Measurements from ENCODE around the gene GFOD1. TPM values are rescaled to one million over a fixed set of nuclear protein-coding genes. Genes with fewer than 3 reads are reported as not detected.
"Not testable (repeated sequence)": the region's sequence is repeated elsewhere in the genome, so short reads cannot be mapped to it uniquely, and the experiment has no call there.

Gene GFOD1
- polyA plus RNA-seq, 3 donors = 1.5 to 1.9 (median 1.5) TPM

DNA sequence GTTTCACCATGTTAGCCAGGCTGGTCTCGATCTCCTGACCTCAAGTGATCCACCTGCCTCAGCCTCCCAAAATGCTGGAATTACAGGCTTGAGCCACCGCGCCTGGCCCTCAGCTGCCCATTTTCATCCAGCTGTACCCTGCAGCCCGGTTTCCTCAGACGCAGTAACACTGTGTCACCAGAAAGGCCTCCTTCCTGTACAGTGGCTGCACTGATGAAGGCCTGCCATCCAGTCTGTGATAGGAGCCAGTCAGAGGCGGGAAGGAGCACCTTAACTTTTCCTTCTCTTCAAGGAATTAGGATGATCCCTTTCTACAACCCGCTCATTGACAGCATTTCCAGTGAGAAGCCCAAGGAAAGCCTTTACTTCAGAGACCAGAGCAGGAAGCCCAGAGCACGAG lies 75.9 kb downstream of the GFOD1 start:
- DNase-seq (ENCODE audit: low read depth in 3 of 3, low spot score in 2 of 3) = no peak

DNA sequence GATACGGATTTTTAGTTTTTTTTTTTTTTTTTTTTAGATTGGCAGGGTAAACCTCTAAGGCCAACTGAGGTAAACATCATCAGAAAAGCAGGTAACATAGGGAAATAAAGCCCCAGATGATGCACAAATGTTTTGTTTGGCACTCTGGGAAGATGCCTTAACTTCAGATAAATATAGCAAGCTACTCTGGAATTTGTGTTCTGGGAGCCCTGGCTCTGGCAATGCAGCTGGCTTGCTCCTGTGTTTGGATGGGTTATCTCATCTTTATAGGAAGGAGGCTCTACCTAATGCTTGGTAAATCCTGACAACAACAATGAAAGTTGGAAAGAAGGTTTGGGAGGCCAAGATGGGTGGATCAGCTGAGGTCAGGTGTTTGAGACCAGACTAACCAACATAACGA lies 77.4 kb downstream of the GFOD1 start:
- DNase-seq (ENCODE audit: low read depth in 3 of 3, low spot score in 2 of 3) = no peak

DNA sequence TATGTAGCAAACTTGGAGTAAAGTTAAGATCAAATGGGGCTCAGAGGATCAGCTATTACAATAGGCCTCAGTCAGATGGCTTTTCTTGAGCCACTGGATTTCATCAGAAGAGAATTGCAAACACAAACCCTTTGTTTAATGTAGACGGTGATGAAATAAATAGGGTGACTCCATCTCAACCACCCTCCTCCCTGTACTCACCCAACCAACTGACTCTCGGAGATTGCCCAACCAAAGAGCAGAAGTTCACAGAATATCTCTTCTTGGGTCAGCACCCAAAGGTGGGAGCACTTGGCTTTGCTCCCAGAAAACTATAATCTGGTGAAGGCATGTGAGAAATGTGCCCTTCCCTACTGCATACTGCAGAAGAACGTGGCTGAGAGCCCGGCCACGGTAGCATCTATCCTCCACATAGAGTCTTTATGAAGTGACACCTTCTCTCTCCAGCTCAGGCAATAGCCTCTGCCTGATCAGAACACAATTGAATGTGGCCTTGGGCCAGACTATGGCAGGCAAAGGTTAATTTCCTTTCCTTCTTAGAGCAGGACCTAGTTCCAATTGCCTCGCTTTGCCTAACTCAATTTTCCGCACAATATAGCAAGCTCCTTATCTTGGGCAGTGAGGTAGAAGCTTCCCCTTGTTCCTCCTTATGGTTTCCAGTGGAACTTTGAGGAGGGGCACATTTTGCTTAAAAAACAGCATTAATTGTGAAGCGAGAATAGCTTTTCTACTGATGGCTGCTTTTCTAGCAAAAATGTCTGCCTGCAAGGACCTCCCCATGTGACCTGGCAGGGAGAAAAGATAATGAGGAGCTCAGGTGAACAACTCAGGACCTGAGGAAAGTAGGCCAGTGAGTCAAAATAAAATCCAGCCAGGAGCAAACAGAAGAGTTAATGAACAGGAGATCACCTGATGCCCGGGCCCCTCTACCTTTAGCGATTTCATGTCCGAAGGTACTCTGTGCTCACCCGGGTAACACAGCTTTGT lies 79.4 kb downstream of the GFOD1 start:
- no peak for DNase-seq (ENCODE audit: low read depth in 3 of 3, low spot score in 2 of 3)

DNA sequence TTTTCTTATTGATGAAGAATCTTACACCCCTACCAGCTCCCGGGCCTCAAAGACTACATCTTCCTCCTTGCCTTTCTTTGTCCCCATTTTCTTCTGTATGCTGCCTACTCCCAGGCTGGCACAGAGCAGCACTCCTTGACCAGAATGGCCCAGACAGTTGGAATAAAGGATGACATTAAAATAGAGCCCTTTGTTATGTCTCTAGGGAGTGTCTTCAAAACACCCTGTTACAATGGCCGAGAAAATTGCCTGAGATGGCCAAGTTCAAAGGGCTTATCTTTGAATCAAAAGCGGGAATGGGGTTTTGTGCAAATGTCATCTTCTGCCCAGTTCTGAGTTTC lies 80.1 kb downstream of the GFOD1 start:
- no peak for DNase-seq (ENCODE audit: low read depth in 3 of 3, low spot score in 2 of 3)

DNA sequence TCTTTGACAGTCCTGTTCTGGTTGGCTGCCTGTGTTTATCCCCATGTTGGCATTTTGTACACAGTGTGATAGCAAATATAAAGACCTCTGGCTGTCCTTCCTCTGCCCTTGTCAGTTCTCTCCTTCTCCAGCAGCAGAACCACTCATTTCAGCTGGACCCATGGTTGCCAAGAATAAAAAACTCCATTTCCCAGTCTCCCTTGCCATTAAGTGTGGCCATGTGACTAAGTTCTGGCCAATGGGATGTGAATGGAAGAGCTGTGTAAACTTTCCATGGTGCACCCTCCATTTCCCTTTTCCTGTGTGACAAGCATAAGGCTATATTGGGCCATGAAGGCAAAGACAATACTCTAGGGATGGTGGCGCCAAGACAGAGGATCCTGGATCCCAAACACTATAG lies 80.6 kb downstream of the GFOD1 start:
- no peak for DNase-seq (ENCODE audit: low read depth in 3 of 3, low spot score in 2 of 3)

DNA sequence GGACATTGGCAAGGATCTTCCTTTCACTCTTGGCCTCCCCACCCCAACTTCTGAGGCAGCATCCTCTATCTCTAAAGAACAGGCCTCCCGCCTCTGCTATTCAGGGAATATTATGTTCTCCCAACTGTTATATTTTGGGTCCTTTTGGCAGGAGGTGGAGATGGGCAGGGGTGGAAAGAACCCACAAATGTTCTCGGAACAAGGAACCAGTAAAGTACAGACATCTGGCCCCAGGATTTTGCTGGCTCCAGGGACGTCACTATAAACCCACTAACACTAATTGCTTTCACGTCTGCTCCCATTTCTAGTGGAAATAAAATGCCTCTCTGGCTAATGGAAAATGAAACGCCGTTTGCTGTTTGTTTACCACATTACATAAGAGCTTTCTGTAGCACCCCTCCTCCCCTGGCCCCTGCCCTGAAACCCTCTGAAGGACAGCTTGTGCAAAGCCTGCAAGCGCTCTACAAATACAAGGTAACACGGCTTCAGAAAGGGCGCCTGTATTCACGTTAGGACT lies 81.4 kb downstream of the GFOD1 start:
- no peak for DNase-seq (ENCODE audit: low read depth in 3 of 3, low spot score in 2 of 3)

DNA sequence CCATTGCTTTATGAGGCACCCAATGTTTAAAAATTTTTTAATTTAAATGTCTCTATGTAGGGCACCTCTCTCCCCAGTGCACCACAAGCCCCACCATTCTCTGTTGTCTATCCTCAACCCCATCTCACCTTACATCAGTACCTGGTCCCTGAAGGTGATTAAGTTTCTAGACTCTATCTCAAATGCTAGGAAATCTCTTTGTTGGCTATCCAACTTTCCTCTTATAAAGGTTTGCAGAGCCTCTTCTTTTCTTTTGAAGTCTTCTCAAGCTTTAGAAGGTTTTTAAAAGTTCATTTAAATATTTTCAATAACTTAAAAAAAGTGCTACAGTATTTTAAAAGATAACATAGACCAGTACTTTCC lies 82.5 kb downstream of the GFOD1 start:
- no peak for DNase-seq (ENCODE audit: low read depth in 3 of 3, low spot score in 2 of 3)

DNA sequence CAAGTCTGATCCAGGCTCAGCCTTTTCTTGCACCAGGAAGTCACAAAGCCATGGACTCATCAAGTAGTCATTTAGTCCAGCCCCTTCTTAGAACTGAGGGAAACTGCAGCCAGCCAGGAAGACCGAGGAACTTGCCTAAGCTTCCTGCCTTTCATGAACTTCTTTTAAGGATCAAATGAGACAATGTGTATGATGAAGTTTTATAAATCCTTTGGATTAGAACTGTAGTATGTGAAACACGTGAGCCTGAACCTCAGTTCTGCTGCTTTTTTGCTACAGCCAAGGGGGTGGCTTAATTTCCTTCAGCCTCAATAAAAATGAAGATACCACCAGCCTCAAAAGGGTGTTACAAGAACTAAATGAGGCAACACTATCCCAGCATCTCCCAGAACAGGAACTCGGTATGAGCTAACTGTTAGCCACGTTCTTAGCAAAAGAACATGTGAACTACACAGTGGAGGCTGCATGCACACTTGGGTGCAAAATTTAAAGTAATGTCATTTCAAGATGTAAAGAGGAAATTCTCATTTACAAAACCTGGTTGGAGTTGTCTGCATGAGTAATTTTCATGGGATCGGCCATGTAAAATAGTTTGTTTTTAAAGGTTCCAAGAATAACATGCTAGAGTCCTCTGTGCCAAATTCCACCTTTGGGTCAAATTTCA lies 83.0 kb downstream of the GFOD1 start:
- no peak for DNase-seq (ENCODE audit: low read depth in 3 of 3, low spot score in 2 of 3)

DNA sequence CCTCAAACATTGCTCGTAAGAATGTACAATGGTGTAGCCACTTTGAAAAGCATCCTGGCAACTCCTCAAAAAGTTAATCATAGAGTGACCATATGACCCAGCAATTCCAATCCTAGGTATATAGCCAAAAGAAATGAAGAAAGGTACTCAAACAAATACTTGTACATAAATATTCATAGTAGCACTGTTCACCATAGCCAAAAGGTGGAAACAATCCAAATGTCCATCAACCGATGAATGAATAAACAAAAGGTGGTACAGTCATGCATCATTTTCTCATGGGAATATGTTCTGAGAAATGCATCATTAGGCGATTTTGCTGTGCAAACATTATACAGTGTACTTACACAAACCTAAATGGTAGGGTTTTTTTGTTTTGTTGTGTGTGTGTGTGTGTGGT lies 84.7 kb downstream of the GFOD1 start:
- DNase-seq (ENCODE audit: low read depth in 3 of 3, low spot score in 2 of 3) = no peak

DNA sequence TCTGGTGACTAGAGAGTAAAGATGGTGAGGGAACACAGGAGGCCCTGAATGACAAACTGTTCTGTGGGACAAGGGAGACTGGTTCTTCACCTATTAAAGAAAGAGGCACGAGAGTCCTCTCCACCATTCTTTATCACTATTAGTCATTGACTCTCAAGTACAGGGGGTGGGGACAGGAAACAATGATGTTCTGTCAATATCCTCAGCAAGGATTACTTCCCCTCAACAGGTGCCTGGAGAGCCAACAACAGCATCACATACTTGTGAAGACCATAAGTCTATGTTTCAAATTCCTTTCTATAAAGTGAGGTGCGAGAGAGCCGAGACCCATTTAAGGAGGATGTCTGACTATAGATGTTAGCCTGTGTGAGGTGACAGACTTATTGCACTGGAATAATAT lies 86.6 kb downstream of the GFOD1 start:
- DNase-seq (ENCODE audit: low read depth in 3 of 3, low spot score in 2 of 3) = no peak

DNA sequence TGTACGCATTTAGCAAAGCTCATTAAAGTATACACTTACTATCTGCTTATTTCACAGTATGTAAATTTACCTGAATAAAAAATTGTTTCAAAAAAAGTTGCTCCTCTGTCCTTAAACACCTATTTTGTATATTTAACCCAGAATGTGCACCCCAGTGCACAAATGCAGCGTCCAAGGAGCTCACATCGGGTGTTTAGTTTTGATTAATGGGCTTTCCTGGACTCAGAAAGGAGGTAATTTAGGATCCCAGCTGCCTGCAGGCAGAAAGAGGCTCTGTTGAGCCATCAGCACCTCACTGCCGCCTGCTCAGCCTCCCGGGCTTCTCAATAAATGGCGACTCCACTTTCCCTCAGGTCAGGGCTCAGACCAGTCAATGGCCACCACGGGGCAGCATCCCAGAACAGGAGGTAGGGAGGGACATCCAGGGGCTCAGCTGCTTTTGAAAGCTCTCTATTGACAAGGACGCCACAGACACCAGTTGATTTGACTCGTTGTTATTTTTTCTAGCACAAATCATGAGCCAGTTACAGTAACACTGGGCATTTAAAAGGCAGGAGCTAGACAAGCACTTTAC lies 88.9 kb downstream of the GFOD1 start:
- DNase-seq (ENCODE audit: low read depth in 3 of 3, low spot score in 2 of 3) = no peak

DNA sequence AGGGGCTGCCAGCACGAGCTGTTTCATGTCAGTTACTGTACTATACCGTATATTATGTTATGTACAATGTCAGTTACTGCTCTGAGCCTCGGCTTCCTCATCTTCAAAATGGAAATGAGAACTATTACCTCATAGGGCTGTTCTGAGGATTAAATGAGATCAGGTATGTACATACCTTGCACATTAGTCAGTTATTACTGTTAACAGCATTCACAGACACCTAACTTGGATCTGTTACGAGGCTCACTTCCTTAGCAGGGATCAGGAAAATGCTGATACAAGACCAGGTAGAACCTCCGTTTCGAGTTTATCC lies 89.4 kb downstream of the GFOD1 start:
- DNase-seq (ENCODE audit: low read depth in 3 of 3, low spot score in 2 of 3) = no peak

DNA sequence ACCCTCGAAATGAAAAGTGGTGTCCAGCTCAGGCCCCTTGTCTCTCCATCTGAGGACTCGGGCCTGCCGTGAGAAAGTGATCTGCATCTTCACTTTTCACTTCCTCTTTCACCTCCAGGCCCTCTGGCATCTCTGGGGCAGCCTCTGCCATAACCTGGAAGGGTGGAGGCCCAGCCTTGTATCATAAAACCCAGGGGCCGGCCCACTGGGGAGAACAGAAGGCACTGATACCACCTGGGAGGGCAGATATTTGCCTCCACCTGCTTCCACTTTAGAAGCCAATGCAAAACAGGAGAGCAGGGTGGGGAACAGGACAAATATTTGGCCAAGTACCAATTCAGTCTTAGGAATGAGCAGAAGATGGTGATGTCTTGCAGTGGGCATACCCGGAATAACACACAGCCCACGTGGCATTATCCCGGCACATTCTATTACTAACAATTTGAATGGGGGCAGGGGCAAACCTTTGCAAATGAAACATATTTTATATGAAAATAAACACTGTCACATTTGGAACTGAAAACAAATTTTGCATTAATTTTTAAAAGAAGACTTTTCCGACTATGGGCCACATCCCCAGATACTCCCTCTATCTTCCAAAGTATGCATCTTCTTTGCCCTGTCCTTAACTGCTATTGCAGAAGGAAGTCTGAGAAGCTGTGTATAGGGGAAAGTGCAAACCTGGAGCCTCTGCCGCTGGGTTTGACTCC lies 89.9 kb downstream of the GFOD1 start:
- DNase-seq (ENCODE audit: low read depth in 3 of 3, low spot score in 2 of 3) = no peak

DNA sequence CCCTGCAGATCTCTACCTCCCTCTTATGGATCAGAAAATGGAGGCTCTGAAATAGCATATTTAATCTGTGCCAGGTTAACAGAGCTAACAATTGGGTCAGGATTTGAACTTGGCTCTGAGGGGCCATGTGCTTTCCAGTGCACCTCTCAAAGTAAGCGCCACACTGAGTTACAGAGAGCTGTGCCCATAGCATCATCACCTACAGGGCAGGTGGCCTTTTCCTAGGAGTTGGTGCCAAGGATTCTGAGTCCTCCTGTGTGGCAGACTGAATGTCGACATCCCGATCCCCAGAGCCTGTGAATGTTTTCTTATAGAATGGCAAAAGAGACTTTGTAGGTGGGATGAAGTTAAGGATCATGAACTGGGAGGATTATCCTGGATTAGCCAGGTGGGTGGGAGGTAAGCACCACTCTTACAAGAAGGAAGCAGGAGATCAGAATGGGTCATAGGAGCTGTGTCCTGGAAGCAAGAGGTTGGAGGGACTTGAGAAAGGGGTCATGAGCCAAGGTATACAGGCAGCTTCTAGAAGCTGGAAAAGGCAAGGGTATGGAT lies 91.1 kb downstream of the GFOD1 start:
- DNase-seq (ENCODE audit: low read depth in 3 of 3, low spot score in 2 of 3) = no peak

DNA sequence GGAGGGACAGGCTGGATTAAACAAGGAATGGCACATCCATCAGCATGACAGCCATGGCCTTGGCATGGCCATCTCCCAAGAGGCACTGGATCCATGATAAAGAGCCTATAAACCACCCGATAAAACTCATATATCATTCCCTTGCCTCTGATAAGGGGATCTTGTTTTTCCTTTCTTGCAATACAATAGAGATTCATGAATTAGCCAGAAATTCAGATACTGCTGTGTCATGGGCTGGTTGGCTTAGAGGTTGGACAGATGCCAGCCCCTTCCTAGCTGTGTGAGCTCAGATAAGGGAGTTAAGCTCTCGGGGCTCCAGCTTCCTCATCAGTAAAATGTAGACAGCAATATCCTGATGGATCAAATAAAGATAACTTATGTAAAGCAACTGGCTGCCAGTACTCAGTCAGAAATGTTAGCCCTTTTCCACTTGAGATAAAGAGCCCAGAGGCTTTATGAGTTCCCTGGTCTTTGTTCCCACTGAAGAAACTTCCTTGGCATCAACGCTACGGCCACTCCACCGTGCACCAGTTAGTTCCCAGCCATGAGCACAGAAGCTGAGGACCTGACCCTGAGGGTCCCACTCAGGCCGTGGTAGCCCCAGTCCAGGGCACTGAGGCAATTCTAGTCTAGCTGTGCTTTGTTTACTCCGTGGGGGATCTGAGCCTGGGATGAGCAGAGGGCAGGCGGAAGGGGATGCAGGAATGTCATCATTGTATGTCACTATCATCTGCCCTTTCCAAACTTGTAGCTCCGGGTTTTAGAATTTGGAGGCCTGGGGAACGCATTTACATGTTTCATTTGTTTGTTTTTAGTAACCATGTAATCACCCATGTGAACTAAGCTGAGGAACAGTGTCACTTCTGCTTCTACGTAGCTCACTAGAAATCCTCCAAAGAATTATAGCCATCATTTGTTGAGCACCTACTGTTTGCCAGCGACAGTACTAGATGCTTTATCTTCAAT lies 91.8 kb downstream of the GFOD1 start:
- no peak for DNase-seq (ENCODE audit: low read depth in 3 of 3, low spot score in 2 of 3)

DNA sequence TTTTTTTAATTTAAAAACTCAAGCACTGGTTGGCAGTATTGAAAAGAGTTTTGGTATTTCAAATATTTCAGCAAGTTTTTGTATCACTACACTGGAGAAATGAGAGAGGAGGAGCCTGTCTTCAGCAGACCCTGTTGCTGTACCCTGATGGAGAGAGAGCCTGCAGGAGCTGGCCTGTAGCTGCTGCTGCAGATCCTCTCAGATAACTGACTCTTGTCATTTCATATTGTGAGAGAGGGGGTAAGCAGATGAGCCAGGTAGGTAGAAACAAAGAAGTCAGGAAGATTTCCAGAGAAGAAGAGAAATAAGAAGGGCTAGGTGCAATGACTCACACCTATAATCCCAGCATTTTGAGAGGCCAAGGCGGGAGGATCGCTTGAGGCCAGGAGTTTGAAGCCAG lies 94.9 kb downstream of the GFOD1 start:
- DNase-seq (ENCODE audit: low read depth in 3 of 3, low spot score in 2 of 3) = no peak

DNA sequence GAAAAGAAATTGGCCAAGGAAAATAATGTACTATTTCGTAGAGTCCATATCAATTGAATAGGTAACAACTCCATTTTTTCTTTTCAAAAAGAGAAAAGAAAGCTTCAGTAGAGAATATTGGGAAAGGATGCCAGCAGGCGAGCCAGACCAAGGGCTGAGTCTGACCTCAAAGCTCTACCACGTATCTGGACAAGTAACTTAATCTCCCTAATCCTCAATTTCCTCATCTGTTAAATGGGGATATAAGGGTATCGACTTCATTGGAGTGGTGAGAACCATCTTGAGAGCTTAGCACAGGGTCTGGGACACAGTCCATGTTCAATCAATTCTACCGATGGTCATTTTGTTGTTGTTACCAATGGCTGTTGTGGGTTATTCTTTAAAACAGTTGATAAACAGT lies 95.9 kb downstream of the GFOD1 start:
- DNase-seq (ENCODE audit: low read depth in 3 of 3, low spot score in 2 of 3) = no peak

DNA sequence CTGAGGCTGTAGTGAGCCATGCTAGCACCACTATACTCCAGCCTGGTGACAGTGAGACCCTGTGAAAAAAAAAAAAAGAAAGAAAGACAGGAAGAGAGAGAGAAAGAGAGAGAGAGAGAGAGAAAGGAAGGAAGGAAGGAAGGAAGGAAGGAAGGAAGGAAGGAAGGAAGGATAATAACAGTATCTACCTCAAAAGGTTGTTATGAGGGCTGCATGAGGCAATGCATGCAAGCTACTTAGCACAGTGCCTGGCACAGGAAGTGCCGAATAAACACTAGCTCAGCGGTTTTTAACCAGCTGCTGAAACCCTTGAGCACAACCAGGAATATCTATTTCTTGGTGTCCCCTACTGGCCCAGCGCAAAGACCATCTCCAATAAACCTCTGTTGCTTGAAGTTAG lies 96.7 kb downstream of the GFOD1 start:
- DNase-seq (ENCODE audit: low read depth in 3 of 3, low spot score in 2 of 3) = no peak

DNA sequence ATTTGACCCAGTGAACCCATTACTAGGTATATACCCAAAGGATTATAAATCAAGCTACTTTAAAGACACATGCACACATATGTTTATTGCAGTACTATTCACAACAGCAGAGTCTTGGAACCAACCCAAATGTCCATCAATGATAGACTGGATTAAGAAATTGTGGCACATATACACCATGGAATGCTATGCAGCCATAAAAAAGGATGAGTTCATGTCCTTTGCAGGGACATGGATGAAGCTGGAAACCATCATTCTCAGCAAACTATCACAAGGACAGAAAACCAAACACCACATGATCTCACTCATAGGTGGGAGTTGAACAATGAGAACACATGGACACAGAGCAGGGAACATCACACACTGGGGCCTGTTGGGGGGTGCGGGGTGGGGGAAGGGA lies 98.2 kb downstream of the GFOD1 start:
- not testable (repeated sequence) for DNase-seq (ENCODE audit: low read depth in 3 of 3, low spot score in 2 of 3)

DNA sequence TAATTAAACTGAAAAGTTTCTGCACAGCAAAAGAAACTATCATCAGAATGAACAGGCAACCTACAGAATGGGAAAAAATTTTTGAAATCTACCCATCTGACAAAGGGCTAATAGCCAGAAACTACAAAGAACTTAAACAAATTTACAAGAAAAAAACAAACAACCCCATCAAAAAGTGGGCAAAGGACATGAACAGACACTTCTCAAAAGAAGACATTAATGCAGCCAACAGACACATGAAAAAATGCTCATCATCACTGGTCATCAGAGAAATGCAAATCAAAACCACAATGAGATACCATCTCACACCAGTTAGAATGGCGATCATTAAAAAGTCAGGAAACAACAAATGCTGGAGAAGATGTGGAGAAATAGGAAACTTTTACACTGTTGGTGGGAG lies 98.6 kb downstream of the GFOD1 start:
- DNase-seq (ENCODE audit: low read depth in 3 of 3, low spot score in 2 of 3) = not testable (repeated sequence)
